SIG-M5 (cell line): ENCODE measurements around the gene TSC1.

ENCODE experiments used
- DNase-seq: peaks from one replicate; lab custom pipeline; 2025; lab: John Stamatoyannopoulos, UW

Gene TSC1

GRCh38 chr9:132888151-132888550, 56.3 kb downstream of the TSC1 start:
- no peak for DNase-seq

- no peak for DNase-seq
Observed at GRCh38 chr9:132887181-132888120, 57.0 kb downstream of the TSC1 start.

GRCh38 chr9:132886334-132886725, 58.1 kb downstream of the TSC1 start:
- no peak for DNase-seq

GRCh38 chr9:132885720-132886333, 58.6 kb downstream of the TSC1 start:
- DNase-seq: no peak

- DNase-seq: no peak
Observed at GRCh38 chr9:132883349-132884294, 60.8 kb downstream of the TSC1 start.

GRCh38 chr9:132882616-132883015, 61.8 kb downstream of the TSC1 start:
- DNase-seq: no peak

- DNase-seq: no peak
Observed at GRCh38 chr9:132881826-132882225, 62.6 kb downstream of the TSC1 start.

- DNase-seq: no peak
Observed at GRCh38 chr9:132880324-132880661, 64.1 kb downstream of the TSC1 start.

GRCh38 chr9:132879457-132880323, 64.7 kb downstream of the TSC1 start:
- no peak for DNase-seq

GRCh38 chr9:132878695-132879456, 65.5 kb downstream of the TSC1 start, which contains the start of gene SPACA9:
SPACA9 (plus strand) TSS chr9:132878898; CDS start chr9:132883948, 5,050 bp downstream.
- no peak for DNase-seq

- no peak for DNase-seq
Observed at GRCh38 chr9:132877824-132878694, 66.4 kb downstream of the TSC1 start, which contains the start of gene AK8. AK8 (minus strand) TSS chr9:132878284; CDS start chr9:132878255, 29 bp downstream.

- DNase-seq: no peak
Observed at GRCh38 chr9:132877458-132877823, 67.0 kb downstream of the TSC1 start.

GRCh38 chr9:132876849-132877248, 67.6 kb downstream of the TSC1 start:
- DNase-seq: no peak

- DNase-seq: no peak
Observed at GRCh38 chr9:132875159-132875558, 69.3 kb downstream of the TSC1 start.

GRCh38 chr9:132873403-132873802, 71.0 kb downstream of the TSC1 start:
- no peak for DNase-seq

- DNase-seq: no peak
Observed at GRCh38 chr9:132869266-132869665, 75.2 kb downstream of the TSC1 start.

- DNase-seq: no peak
Observed at GRCh38 chr9:132866898-132867297, 77.5 kb downstream of the TSC1 start.

GRCh38 chr9:132864691-132865090, 79.7 kb downstream of the TSC1 start:
- no peak for DNase-seq

GRCh38 chr9:132864277-132864676, 80.1 kb downstream of the TSC1 start:
- DNase-seq: no peak
